GM19397 (cell line): ENCODE data around the gene F10.

Experiments
- ATAC-seq: cut with Tn5 transposase; IDR thresholded peaks from one replicate; pipeline ENCODE4 v1.9.1; 2021; ENCODE audit warnings: mild to moderate bottlenecking, moderate library complexity; ENCODE audit not compliant: unreplicated experiment

F10 gene

DNA sequence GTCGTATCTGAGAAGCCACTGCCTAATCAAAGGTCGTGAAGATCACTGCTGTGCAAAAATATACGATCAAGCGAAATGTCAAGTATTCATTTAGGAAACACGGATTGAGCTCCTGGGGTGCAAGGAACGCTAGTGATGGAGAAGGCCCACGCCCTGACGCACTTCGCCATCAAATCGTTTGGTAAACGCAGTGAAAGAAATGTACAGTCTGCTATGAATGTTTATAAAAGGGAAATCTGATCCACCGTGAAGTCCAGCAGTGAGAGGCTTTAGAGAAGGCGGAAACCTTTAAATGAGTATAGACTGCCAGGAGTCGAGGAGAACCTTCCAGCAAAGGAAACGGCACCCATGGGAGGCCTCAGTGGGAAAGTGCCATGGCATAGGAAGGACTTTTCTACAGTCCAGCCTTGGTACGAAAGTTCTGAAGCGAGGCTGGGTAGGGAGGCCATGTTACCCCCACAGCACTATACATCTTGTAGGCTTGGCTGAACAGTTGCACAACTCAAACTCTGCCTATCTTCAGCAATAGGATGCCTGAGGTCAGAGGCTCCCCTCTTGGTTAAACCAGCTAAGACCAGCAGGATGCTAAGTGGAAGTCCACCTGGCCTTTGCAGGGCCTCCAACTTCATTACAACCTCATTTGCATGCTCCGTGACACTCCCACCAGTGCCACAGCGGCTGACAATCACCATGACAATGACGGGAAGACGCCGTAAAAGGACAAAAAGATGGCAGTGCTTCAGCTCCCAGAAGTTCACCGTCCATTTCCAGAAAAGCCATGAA is 65.5 kb downstream of the F10 start:
- ATAC-seq: no peak

DNA sequence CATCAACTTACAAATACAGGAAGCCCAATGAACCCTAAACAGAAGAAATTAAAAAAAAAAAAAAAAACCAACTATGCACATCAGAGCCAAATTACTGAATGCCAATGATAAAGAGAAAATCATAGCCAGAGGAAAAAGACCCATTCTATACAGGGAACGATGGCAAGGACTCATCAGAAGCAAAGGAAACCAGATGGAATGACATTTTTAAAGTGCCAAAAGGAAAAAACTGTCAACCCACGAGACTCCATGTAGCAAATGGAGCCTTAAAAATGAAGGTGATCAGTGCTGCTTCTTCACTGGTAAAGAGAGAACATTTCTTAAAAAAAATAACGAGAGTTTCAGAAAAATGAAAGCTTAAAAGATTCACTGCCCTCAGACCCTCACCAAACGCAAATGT is 67.6 kb downstream of the F10 start:
- no peak for ATAC-seq

DNA sequence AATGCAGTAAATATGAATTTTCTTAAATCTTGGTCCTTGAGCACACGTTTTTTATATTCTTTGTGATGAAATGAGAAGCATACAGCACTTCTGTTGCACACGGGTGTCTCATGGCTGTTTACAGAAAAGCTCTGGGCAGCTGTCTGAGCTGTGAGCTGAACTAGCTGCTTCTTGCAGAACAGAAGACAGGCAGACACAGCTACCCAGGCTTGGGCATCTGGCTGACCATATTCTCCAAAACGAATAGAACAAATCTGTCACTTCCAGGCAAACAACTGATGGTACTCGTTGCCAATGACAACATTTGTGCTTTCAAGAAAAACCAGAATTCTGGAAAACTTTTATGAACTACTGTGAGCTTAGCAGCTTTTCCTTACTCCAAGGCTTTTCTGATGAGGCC is 69.7 kb downstream of the F10 start:
- no peak for ATAC-seq

DNA sequence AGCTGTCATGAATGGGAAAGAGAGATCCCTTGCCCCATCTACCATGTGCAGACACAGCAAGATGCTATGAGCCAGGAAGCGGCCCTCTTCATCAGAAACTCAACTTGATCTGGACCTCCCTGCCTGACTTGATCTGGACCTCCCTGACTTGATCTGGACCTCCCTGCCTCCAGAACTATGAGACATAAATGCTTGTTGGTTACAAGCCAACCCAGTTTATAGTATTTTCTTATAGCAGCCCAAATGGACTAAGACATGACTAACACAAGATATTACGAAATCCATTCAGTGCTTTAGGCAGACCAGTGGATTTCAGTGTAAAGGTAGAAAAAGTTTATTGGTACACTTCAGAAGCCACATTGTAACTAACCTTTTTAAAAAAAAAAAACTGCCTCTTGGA is 70.3 kb downstream of the F10 start:
- no peak for ATAC-seq

DNA sequence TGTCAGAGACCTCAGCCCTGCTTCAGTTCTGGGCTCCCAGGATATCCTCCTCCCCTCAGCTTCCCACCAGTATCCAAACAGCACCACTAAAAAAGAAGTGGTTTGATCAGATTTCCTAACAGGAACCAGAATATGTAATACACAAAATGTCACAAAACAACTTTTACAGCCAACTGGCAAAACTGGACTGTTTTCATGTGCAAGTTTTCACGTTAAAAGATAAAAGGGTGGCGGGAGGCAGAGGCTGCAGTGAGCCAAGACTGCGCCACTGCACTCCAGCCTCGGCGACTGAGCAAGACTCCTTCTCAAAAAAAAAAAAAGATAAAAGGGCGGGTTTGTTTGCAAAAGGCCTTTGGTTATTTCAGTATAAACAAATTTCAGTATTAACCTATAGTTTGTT is 72.8 kb downstream of the F10 start:
- no peak for ATAC-seq

DNA sequence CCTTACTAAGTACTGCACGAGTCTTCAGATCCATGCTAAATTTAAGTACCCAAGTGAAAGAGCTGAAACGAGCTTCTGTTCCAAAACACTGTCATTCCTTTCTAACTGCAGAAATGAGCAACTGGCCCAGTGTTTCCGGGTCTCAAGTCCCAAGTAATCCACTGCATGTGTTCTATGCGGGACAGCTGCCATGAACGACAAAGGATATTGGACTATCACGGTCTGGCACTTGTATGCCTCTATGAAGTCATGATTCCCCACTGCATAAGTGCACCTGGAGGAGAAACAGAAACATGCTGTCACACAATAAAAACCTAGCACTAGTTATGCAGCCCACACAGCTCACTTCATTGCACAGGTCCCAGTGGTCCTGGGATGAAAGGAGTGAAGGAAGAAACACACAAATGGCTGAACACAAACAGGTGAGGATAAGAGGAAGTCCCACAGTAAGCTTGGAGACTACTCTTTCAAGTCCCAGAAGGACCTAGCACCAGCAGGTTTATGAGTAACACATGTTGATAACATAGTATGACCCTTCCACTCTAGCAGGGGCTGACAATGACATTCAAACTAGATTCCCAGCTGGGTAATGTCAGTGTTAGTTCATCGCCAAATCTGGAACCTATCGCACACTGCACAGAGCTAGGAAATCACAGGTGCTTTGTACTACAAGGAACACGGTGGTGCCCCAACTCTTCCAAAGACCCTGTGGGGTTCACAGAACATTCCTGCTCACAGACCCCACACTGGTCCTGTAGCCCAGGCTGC is 74.6 kb downstream of the F10 start:
- no peak for ATAC-seq
